AG10803 (cell line): ENCODE data around the gene EBF3.

ENCODE experiments used
- DNase-seq: peaks from one replicate; pipeline ENCODE4 v3.0.0; 2010; ENCODE audit warnings: low read depth
- H3K4me3 ChIP-seq: 2 replicates; pipeline ENCODE4 v1.5.1; 2011; ENCODE audit warnings: mild to moderate bottlenecking, low read length, control low read depth
- CTCF ChIP-seq: conservative IDR thresholded peaks from 2 replicates; pipeline ENCODE4 v1.5.1; 2011; ENCODE audit warnings: mild to moderate bottlenecking, low read length, control low read depth, inconsistent platforms

The EBF3 gene

GRCh38 chr10:129972145-129972965 is 8.3 kb upstream of the EBF3 start:
- no peak for TF ChIP-seq CTCF
- peak; percentile 29 for DNase-seq
- H3K4me3 ChIP-seq: peak overlapping the region; percentile 40

- TF ChIP-seq CTCF: 0 out of 2 replicates have a peak, but pooled peaks have one; percentile 29
- peak; percentile 51 for DNase-seq
- peak overlapping the region; percentile 44 for H3K4me3 ChIP-seq
Observed at GRCh38 chr10:129971381-129972144, 7.5 kb upstream of the EBF3 start.

GRCh38 chr10:129970465-129971364 is 6.6 kb upstream of the EBF3 start:
- no peak for DNase-seq
- peak overlapping the region; percentile 37 for H3K4me3 ChIP-seq
- TF ChIP-seq CTCF: no peak

GRCh38 chr10:129969911-129970464 is 5.9 kb upstream of the EBF3 start:
- no peak for TF ChIP-seq CTCF
- no peak overlapping the region for H3K4me3 ChIP-seq
- DNase-seq: no peak

- TF ChIP-seq CTCF: no peak
- DNase-seq: no peak
- no peak overlapping the region for H3K4me3 ChIP-seq
Observed at GRCh38 chr10:129969184-129969910, 5.3 kb upstream of the EBF3 start.

GRCh38 chr10:129968853-129969183 is 4.7 kb upstream of the EBF3 start:
- peak; percentile 72 for TF ChIP-seq CTCF
- H3K4me3 ChIP-seq: no peak overlapping the region
- peak; percentile 50 for DNase-seq
